ENCODE data around the gene ZNF267.
"Not testable (repeated sequence)": the region's sequence is repeated elsewhere in the genome, so short reads cannot be mapped to it uniquely, and the experiment has no call there.

Gene ZNF267

GRCh38 chr16:31920373-31920772 lies 46.8 kb downstream of the ZNF267 start:
- H3K27ac ChIP-seq (ENCODE audit: low read depth, low read length): no peak overlapping the region
- H3K4me1 ChIP-seq (ENCODE audit: control insufficient read depth, insufficient read depth, low read length, unreplicated experiment): no peaks in the 10 kb centered on the region
- no peak overlapping the region for H3K4me3 ChIP-seq (ENCODE audit: low read depth, low read length)
- H3K27me3 ChIP-seq (ENCODE audit: insufficient read depth, low read length): no peaks in the 10 kb centered on the region
- H3K36me3 ChIP-seq (ENCODE audit: insufficient read depth, low read length): peaks cover 44% of the 10 kb centered on the region
- H3K79me2 ChIP-seq (ENCODE audit: control insufficient read depth, insufficient read depth, low read length, unreplicated experiment): no peaks in the 10 kb centered on the region
- H2AFZ ChIP-seq (ENCODE audit: low read length, unreplicated experiment): no peak overlapping the region

DNA sequence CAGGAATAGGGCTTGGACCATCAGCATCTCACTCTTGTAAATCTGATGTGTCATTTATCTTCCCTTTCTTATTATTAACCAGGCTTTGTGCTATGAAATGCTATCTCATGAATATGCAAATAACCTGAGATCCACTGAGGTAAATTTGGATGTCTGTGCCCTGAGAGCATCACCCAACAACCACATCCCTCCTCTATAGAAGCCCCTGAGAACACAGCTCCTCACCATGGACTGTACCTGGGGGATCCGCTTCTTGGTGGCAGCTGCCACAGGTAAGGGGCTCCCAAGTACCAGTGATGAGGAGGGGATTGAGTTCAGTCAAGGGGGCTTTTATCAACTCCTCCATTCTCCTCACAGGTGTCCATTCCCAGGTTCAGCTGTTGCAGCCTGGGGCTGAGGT lies 78.2 kb downstream of the ZNF267 start:
- not testable (repeated sequence) for H3K27me3 ChIP-seq (ENCODE audit: insufficient read depth, low read length); H3K79me2 ChIP-seq (ENCODE audit: control insufficient read depth, insufficient read depth, low read length, unreplicated experiment); H3K4me1 ChIP-seq (ENCODE audit: control insufficient read depth, insufficient read depth, low read length, unreplicated experiment); H3K36me3 ChIP-seq (ENCODE audit: insufficient read depth, low read length); H3K4me3 ChIP-seq (ENCODE audit: low read depth, low read length); H3K27ac ChIP-seq (ENCODE audit: low read depth, low read length); H2AFZ ChIP-seq (ENCODE audit: low read length, unreplicated experiment)

DNA sequence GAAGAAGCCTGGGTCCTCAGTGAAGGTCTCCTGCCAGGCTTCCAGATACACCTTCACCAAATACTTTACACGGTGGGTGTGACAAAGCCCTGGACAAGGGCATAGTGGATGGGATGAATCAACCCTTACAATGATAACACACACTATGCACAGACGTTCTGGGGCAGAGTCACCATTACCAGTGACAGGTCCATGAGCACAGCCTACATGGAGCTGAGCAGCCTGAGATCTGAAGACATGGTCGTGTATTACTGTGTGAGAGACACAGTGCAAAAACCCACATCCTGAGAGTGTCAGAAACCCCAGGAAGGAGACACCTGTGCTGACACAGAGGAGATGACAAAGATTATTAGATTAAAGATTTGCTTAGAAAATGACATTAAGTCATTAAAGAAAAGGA lies 78.6 kb downstream of the ZNF267 start:
- H2AFZ ChIP-seq (ENCODE audit: low read length, unreplicated experiment); H3K27ac ChIP-seq (ENCODE audit: low read depth, low read length); H3K27me3 ChIP-seq (ENCODE audit: insufficient read depth, low read length); H3K4me1 ChIP-seq (ENCODE audit: control insufficient read depth, insufficient read depth, low read length, unreplicated experiment); H3K36me3 ChIP-seq (ENCODE audit: insufficient read depth, low read length); H3K4me3 ChIP-seq (ENCODE audit: low read depth, low read length); H3K79me2 ChIP-seq (ENCODE audit: control insufficient read depth, insufficient read depth, low read length, unreplicated experiment): not testable (repeated sequence)

GRCh38 chr16:31956221-31956620 lies 82.6 kb downstream of the ZNF267 start:
- H3K4me3 ChIP-seq (ENCODE audit: low read depth, low read length); H3K27ac ChIP-seq (ENCODE audit: low read depth, low read length); H3K4me1 ChIP-seq (ENCODE audit: control insufficient read depth, insufficient read depth, low read length, unreplicated experiment); H3K79me2 ChIP-seq (ENCODE audit: control insufficient read depth, insufficient read depth, low read length, unreplicated experiment); H3K27me3 ChIP-seq (ENCODE audit: insufficient read depth, low read length); H2AFZ ChIP-seq (ENCODE audit: low read length, unreplicated experiment); H3K36me3 ChIP-seq (ENCODE audit: insufficient read depth, low read length): not testable (repeated sequence)

GRCh38 chr16:31960186-31960910 lies 86.7 kb downstream of the ZNF267 start:
- not testable (repeated sequence) for H3K36me3 ChIP-seq (ENCODE audit: insufficient read depth, low read length); H3K4me3 ChIP-seq (ENCODE audit: low read depth, low read length); H3K27me3 ChIP-seq (ENCODE audit: insufficient read depth, low read length); H3K79me2 ChIP-seq (ENCODE audit: control insufficient read depth, insufficient read depth, low read length, unreplicated experiment); H3K27ac ChIP-seq (ENCODE audit: low read depth, low read length); H3K4me1 ChIP-seq (ENCODE audit: control insufficient read depth, insufficient read depth, low read length, unreplicated experiment); H2AFZ ChIP-seq (ENCODE audit: low read length, unreplicated experiment)

Data from ACC112 (cell line).